Neural cell (in vitro differentiated cells): ENCODE data around the gene FAM118A. TPM values are rescaled to one million over a fixed set of nuclear protein-coding genes. Genes with fewer than 3 reads are reported as not detected.

Source experiments
- H2AFZ ChIP-seq: fragments of 200-600, 300-800 bp; sonication (generic), shearing (Covaris generic); 2 replicates; pipeline ENCODE4 v1.6.0; 2014; ENCODE audit warnings: low read depth, mild to moderate bottlenecking, antibody characterized with exemption, low read length, moderate library complexity
- H3F3A ChIP-seq: fragments of 200-600 bp; shearing (Covaris generic); 2 replicates; pipeline ENCODE4 v1.6.1; 2016; ENCODE audit warnings: mild to moderate bottlenecking, moderate library complexity, mixed read lengths, antibody characterized with exemption, low read length; ENCODE audit not compliant: insufficient read depth, poor library complexity, severe bottlenecking
- H3K27ac ChIP-seq: fragments of 200-600, 300-800 bp; sonication (generic), shearing (Covaris generic); 2 replicates; pipeline ENCODE4 v1.5.1; 2014; ENCODE audit warnings: mild to moderate bottlenecking, low read length, moderate library complexity
- H3K27me3 ChIP-seq: fragments of 300-800, 200-600 bp; sonication (generic), shearing (Covaris generic); 2 replicates; pipeline ENCODE4 v1.6.0; 2014; ENCODE audit warnings: mild to moderate bottlenecking, low read depth, low read length, moderate library complexity; ENCODE audit not compliant: insufficient read depth
- H3K36me3 ChIP-seq: fragments of 300-800, 200-600 bp; sonication (generic), shearing (Covaris generic); 2 replicates; pipeline ENCODE4 v1.5.1; 2014; ENCODE audit warnings: mild to moderate bottlenecking, antibody characterized with exemption, low read length, moderate library complexity; ENCODE audit not compliant: insufficient read depth
- H3K4me2 ChIP-seq: fragments of 300-800, 200-600 bp; sonication (generic), shearing (Covaris generic); 2 replicates; pipeline ENCODE4 v1.6.0; 2014; ENCODE audit warnings: mild to moderate bottlenecking, low read length
- H3K4me3 ChIP-seq: fragments of 300-800, 200-600 bp; sonication (generic), shearing (Covaris generic); 2 replicates; pipeline ENCODE4 v1.5.1; 2014; ENCODE audit warnings: mild to moderate bottlenecking, low read length, moderate library complexity
- H3K79me2 ChIP-seq: fragments of 200-600 bp; shearing (Covaris generic); replicated peaks from 2 replicates; pipeline ENCODE4 v1.6.0; 2014; ENCODE audit warnings: mild to moderate bottlenecking, low read length, moderate library complexity; ENCODE audit not compliant: insufficient read depth
- H3K9ac ChIP-seq: fragments of 300-800, 200-600 bp; sonication (generic), shearing (Covaris generic); 2 replicates; pipeline ENCODE4 v1.6.1; 2016; ENCODE audit warnings: mild to moderate bottlenecking, low read length, mixed read lengths
- H3K9me2 ChIP-seq: fragments of 200-600 bp; shearing (Covaris generic); 2 replicates; pipeline ENCODE4 v1.6.1; 2016; ENCODE audit warnings: mild to moderate bottlenecking, low read length, mixed read lengths; ENCODE audit not compliant: insufficient read depth
- H3K9me3 ChIP-seq: fragments of 200-600, 300-800 bp; sonication (generic), shearing (Covaris generic); 2 replicates; pipeline ENCODE4 v1.6.1; 2016; ENCODE audit warnings: mild to moderate bottlenecking, mixed run types, low read length, moderate library complexity, mixed read lengths
- H4K20me1 ChIP-seq: fragments of 200-600 bp; shearing (Covaris generic); 2 replicates; pipeline ENCODE4 v1.6.1; 2016; ENCODE audit warnings: mild to moderate bottlenecking, mixed run types; ENCODE audit not compliant: insufficient read depth
- EP300 ChIP-seq: fragments of 450-650 bp; conservative IDR thresholded peaks from 2 replicates; pipeline ENCODE4 v1.6.1; 2014; ENCODE audit warnings: antibody characterized with exemption, mild to moderate bottlenecking, moderate library complexity; ENCODE audit not compliant: poor library complexity, severe bottlenecking
- EZH2 ChIP-seq: fragments of 200-600, 300-800 bp; shearing (Covaris generic), sonication (generic); IDR thresholded peaks from 2 replicates; pipeline ENCODE4 v1.6.1; 2014; ENCODE audit warnings: antibody characterized with exemption, low read length, borderline replicate concordance, mild to moderate bottlenecking; ENCODE audit not compliant: insufficient read depth, poor library complexity, severe bottlenecking
- MXI1 ChIP-seq: fragments of 450-650 bp; conservative IDR thresholded peaks from 2 replicates; pipeline ENCODE4 v1.6.1; 2014; ENCODE audit warnings: antibody characterized with exemption, mild to moderate bottlenecking; ENCODE audit not compliant: poor library complexity, severe bottlenecking
- POLR2AphosphoS5 ChIP-seq: IDR thresholded peaks from 2 replicates; pipeline ENCODE4 v1.6.1; 2012
- RAD21 ChIP-seq: fragments of 450-650 bp; conservative IDR thresholded peaks from 2 replicates; pipeline ENCODE4 v1.6.1; 2014; ENCODE audit warnings: antibody characterized with exemption, mild to moderate bottlenecking, moderate library complexity
- SMC3 ChIP-seq: fragments of 450-650 bp; conservative IDR thresholded peaks from 2 replicates; pipeline ENCODE4 v1.6.1; 2014; ENCODE audit warnings: antibody characterized with exemption, mild to moderate bottlenecking, moderate library complexity; ENCODE audit not compliant: poor library complexity
- TAF1 ChIP-seq: IDR thresholded peaks from 2 replicates; pipeline ENCODE4 v1.6.1; 2012; ENCODE audit warnings: low read depth
- polyA plus RNA-seq: library from polyadenylated mRNA; depleted of rRNA; stranded (reverse); fragments of >200 nt; gene quantifications from 2 replicates; pipeline ENCODE4 v1.2.3, GENCODE V29; 2014
- TF ChIP-seq, protein P1 (sequence below): fragments of 450-650 bp; IDR thresholded peaks from 2 replicates; pipeline ENCODE4 v1.5.1; 2014; ENCODE audit warnings: antibody characterized with exemption, mild to moderate bottlenecking, moderate library complexity; ENCODE audit not compliant: poor library complexity, severe bottlenecking
- TF ChIP-seq, protein P2 (sequence below): IDR thresholded peaks from 2 replicates; pipeline ENCODE4 v1.6.1; 2012; ENCODE audit warnings: borderline replicate concordance

Gene FAM118A
- polyA plus RNA-seq, 1 donor from 2014 or later, result 9.6 TPM

DNA sequence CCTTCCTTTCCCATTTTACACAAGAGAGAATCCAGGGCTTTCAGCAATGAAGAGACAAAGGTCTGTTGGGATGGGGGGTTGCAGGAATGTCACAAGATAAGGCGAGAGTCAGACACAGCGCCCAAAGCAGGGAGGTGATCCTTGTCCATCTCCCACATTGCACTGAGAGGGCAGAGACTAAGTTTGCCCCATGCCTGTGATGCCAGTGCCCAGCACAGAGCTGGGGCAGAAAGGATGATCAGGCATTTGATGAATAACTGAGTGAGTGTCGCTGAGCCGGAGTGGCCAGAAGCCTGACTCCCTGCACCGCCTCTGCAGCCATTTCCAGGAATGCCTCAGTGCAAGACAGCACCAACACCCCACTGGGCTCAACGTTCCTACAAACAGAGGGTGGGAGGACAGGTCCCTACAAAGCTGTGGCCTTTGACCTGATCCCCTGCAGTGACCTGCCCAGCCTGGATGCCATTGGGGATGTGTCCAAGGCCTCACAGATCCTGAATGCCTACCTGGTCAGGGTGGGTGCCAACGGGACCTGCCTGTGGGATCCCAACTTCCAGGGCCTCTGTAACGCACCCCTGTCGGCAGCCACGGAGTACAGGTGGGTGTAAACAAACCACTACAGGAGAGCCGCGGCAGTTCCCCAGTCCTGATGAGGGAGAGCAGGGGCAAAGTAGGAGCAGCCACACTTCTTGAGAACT, 22.7 kb upstream of the FAM118A start:
- Histone ChIP-seq H2AFZ (no peak overlapping the region), H3K36me3 (no peaks in the 10 kb centered on the region), H3K4me2 (no peak overlapping the region), H3K9me2 (no peaks in the 10 kb centered on the region), H3K9ac (no peak overlapping the region), H3K9me3 (no peaks in the 10 kb centered on the region), H3F3A (no peaks in the 10 kb centered on the region), H4K20me1 (no peaks in the 10 kb centered on the region), H3K27me3 (peaks cover 23% of the 10 kb centered on the region), H3K4me3 (no peak overlapping the region), H3K27ac (no peak overlapping the region), H3K79me2 (no peaks in the 10 kb centered on the region)
- TF ChIP-seq, protein P1, sequence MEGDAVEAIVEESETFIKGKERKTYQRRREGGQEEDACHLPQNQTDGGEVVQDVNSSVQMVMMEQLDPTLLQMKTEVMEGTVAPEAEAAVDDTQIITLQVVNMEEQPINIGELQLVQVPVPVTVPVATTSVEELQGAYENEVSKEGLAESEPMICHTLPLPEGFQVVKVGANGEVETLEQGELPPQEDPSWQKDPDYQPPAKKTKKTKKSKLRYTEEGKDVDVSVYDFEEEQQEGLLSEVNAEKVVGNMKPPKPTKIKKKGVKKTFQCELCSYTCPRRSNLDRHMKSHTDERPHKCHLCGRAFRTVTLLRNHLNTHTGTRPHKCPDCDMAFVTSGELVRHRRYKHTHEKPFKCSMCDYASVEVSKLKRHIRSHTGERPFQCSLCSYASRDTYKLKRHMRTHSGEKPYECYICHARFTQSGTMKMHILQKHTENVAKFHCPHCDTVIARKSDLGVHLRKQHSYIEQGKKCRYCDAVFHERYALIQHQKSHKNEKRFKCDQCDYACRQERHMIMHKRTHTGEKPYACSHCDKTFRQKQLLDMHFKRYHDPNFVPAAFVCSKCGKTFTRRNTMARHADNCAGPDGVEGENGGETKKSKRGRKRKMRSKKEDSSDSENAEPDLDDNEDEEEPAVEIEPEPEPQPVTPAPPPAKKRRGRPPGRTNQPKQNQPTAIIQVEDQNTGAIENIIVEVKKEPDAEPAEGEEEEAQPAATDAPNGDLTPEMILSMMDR, result no peak
- TF ChIP-seq RAD21 (no peak), MXI1 (no peak), SMC3 (no peak), EZH2 (no peak), EP300 (no peak)

DNA sequence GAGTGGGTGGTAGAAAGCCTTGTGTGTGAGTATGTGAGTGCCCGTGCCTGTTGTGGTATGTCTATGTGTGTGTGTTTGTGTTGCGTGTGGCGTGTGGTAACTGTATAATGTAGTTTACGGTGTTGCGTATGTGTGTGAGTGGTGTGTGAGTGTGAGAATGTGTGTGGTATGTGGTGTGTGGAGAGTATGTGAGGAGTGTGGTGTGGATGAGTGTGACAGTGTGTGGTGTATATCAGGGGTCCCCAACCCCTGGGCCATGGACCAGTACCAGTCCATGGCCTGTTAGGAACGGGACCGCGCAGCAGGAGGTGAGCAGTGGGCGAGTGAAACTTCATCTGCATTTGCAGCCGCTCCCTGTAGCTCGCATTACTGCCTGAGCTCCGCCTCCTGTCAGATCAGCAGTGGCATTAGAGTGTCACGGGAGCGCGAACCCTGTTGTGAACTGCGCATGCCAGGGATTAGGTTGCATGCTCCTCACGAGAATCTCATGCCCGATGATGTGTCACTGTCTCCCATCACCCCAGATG, 19.3 kb upstream of the FAM118A start:
- TF ChIP-seq POLR2AphosphoS5 (peak; percentile 46), EP300 (peak; percentile 39), SMC3 (no peak)
- Histone ChIP-seq H3K9ac (peak overlapping the region; percentile 13), H3K4me3 (peak overlapping the region; percentile 30), H4K20me1 (no peaks in the 10 kb centered on the region), H3K36me3 (no peaks in the 10 kb centered on the region), H3K9me3 (no peaks in the 10 kb centered on the region), H3K27ac (no peak overlapping the region), H3F3A (no peaks in the 10 kb centered on the region), H3K27me3 (peaks cover 5% of the 10 kb centered on the region), H3K9me2 (no peaks in the 10 kb centered on the region), H3K4me2 (no peak overlapping the region), H2AFZ (peak overlapping the region; percentile 48), H3K79me2 (no peaks in the 10 kb centered on the region)

DNA sequence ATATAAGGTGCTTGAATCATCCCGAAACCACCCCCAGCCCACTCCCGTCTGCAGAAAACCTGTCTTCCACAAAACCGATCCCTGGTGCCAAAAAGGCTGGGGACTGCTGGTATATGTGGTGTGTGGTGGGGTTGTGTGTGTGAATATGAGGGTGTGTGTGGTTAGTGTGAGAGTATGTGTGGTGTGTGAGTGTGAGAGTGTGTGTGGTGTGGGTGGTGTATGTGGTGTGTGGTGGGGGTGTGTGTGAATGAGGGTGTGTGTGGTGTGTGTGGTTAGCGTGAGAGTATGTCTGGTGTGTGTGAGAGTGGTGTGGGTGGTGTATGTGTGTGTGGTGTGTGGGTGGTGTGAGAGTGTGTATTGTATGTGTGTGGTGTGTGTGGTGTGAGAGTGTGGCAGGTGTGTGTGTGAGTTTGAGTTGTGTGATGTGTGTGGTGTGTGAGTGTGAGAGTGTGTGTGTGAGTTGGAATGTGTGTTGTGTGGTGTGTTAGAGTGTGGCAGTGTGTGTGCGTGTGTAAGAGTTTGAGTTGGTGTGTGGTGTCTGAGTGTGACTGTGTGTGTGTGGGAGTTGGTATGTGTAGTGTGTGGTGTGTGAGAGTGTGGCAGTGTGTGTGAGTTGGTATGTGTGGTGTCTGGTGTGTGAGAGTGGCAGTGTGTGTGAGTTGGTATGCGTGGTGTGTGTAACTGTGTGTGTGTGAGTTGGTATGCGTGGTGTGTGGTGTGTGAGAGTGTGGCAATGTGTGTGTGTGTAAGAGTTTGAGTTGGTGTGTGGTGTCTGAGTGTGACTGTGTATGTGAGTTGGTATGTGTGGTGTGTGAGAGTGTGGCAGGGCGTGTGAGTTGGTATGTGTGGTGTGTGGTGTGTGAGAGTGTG, 18.4 kb upstream of the FAM118A start:
- Histone ChIP-seq H3K27ac (peak overlapping the region; percentile 35), H3F3A (no peaks in the 10 kb centered on the region), H3K4me2 (no peak overlapping the region), H3K4me3 (peak overlapping the region; percentile 30), H2AFZ (peak overlapping the region; percentile 10), H4K20me1 (no peaks in the 10 kb centered on the region), H3K9me2 (no peaks in the 10 kb centered on the region), H3K79me2 (no peaks in the 10 kb centered on the region), H3K36me3 (no peaks in the 10 kb centered on the region), H3K9me3 (no peaks in the 10 kb centered on the region), H3K9ac (peak overlapping the region; percentile 13), H3K27me3 (no peaks in the 10 kb centered on the region)
- TF ChIP-seq TAF1, result no peak
- no peak for TF ChIP-seq SMC3
- TF ChIP-seq, protein P2, sequence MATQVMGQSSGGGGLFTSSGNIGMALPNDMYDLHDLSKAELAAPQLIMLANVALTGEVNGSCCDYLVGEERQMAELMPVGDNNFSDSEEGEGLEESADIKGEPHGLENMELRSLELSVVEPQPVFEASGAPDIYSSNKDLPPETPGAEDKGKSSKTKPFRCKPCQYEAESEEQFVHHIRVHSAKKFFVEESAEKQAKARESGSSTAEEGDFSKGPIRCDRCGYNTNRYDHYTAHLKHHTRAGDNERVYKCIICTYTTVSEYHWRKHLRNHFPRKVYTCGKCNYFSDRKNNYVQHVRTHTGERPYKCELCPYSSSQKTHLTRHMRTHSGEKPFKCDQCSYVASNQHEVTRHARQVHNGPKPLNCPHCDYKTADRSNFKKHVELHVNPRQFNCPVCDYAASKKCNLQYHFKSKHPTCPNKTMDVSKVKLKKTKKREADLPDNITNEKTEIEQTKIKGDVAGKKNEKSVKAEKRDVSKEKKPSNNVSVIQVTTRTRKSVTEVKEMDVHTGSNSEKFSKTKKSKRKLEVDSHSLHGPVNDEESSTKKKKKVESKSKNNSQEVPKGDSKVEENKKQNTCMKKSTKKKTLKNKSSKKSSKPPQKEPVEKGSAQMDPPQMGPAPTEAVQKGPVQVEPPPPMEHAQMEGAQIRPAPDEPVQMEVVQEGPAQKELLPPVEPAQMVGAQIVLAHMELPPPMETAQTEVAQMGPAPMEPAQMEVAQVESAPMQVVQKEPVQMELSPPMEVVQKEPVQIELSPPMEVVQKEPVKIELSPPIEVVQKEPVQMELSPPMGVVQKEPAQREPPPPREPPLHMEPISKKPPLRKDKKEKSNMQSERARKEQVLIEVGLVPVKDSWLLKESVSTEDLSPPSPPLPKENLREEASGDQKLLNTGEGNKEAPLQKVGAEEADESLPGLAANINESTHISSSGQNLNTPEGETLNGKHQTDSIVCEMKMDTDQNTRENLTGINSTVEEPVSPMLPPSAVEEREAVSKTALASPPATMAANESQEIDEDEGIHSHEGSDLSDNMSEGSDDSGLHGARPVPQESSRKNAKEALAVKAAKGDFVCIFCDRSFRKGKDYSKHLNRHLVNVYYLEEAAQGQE, result no peak
- TF ChIP-seq MXI1, result no peak
- TF ChIP-seq POLR2AphosphoS5, result no peak
- TF ChIP-seq, protein P1, result no peak
- no peak for TF ChIP-seq RAD21
- TF ChIP-seq EP300, result no peak
